ENCODE data around the gene LRMDA. TPM values are rescaled to one million over a fixed set of nuclear protein-coding genes. Genes with fewer than 3 reads are reported as not detected.

The LRMDA gene
- total RNA-seq, 4 donors from 2014 or later = 0.76 to 6.4 (median 1.3) TPM

GRCh38 chr10:75865413-75866299 is 434.2 kb downstream of the LRMDA start:
- 65 to 76% methylated on average over 4 of the region's 4 CpGs for WGBS, 2 donors
- intact Hi-C loops (cut with DNase I; ENCODE audit: low total_unique reads) = no loop called here
- H3K4me3 ChIP-seq (ENCODE audit: low read depth, poor library complexity, severe bottlenecking) = no peak overlapping the region
- DNase-seq (ENCODE audit: low spot score in 2 of 2) = no peak
- TF ChIP-seq POLR2A (IDR thresholded peaks at IDR 0.05) (no peak), CTCF (IDR thresholded peaks at IDR 0.05) (no peak)

- 92% methylated on average over 2 of the region's 2 CpGs for WGBS, 2 donors
- intact Hi-C loops (cut with DNase I; ENCODE audit: low total_unique reads) = no loop called here
- TF ChIP-seq CTCF (IDR thresholded peaks at IDR 0.05) (no peak), POLR2A (IDR thresholded peaks at IDR 0.05) (no peak)
- DNase-seq (ENCODE audit: low spot score in 2 of 2) = no peak
- H3K4me3 ChIP-seq (ENCODE audit: low read depth, poor library complexity, severe bottlenecking) = no peak overlapping the region
Observed at GRCh38 chr10:75866300-75866625, 434.8 kb downstream of the LRMDA start.

GRCh38 chr10:75866731-75867130 is 435.3 kb downstream of the LRMDA start:
- H3K4me3 ChIP-seq (ENCODE audit: low read depth, poor library complexity, severe bottlenecking) = no peak overlapping the region
- 82 to 87% methylated on average over 4 of the region's 4 CpGs for WGBS, 2 donors
- intact Hi-C loops (cut with DNase I; ENCODE audit: low total_unique reads) = no loop called here
- no peak for DNase-seq (ENCODE audit: low spot score in 2 of 2)
- TF ChIP-seq POLR2A (IDR thresholded peaks at IDR 0.05) (no peak), CTCF (IDR thresholded peaks at IDR 0.05) (no peak)

- WGBS, 2 donors = 90 to 93% methylated on average over 5 of the region's 5 CpGs
- no peak for DNase-seq (ENCODE audit: low spot score in 2 of 2)
- no peak for TF ChIP-seq CTCF (IDR thresholded peaks at IDR 0.05)
- no peak overlapping the region for H3K4me3 ChIP-seq (ENCODE audit: low read depth, poor library complexity, severe bottlenecking)
- intact Hi-C loops (cut with DNase I; ENCODE audit: low total_unique reads) = no loop called here
Observed at GRCh38 chr10:75868574-75868973, 437.1 kb downstream of the LRMDA start.

DNA sequence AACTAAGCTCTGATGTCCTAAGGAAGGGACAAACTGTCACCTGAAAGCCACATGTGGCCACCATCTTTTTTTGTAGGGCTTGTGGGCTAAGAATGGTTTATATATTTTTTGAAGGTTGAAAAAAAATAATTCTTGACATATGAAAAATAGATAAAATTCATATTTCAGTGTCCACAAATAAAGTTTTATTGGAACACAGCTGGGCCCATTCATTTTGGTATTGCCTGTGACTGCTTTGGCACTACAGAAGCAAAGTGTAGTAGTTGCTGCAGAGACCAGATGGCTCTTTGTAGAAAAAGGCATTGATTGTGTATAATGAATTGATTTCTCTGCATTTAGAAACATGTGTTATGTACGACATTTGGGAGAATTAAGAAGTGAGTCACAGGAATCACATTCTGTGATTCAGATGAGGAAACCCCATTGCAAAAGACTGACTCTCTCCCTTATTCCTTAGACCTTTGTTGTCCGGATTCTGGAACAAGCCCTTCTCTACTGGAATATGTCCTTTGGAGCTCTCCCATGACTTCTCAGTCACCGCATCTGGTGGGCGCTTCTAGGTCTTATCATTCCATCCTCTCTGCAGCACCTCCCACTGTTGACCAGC is 438.7 kb downstream of the LRMDA start:
- 96 to 97% methylated on average over 4 of the region's 4 CpGs for WGBS, 2 donors
- H3K4me3 ChIP-seq (ENCODE audit: low read depth, poor library complexity, severe bottlenecking) = no peak overlapping the region
- intact Hi-C loops (cut with DNase I; ENCODE audit: low total_unique reads) = no loop called here
- TF ChIP-seq CTCF (IDR thresholded peaks at IDR 0.05) = no peak
- TF ChIP-seq POLR2A (IDR thresholded peaks at IDR 0.05) = no peak
- no peak for DNase-seq (ENCODE audit: low spot score in 2 of 2)
